Measurements from ENCODE around the gene KCNH1.
"Not testable (repeated sequence)": the region's sequence is repeated elsewhere in the genome, so short reads cannot be mapped to it uniquely, and the experiment has no call there.

Gene KCNH1

GRCh38 chr1:210674151-210674550 is 459.8 kb downstream of the KCNH1 start:
- DNase-seq, result no peak

- peak; percentile 14 for DNase-seq
These were observed 464.0 kb downstream of the KCNH1 start for GRCh38 chr1:210669951-210670350.

GRCh38 chr1:210663730-210664573 is 470.0 kb downstream of the KCNH1 start:
- DNase-seq, result peak; percentile 75

DNA sequence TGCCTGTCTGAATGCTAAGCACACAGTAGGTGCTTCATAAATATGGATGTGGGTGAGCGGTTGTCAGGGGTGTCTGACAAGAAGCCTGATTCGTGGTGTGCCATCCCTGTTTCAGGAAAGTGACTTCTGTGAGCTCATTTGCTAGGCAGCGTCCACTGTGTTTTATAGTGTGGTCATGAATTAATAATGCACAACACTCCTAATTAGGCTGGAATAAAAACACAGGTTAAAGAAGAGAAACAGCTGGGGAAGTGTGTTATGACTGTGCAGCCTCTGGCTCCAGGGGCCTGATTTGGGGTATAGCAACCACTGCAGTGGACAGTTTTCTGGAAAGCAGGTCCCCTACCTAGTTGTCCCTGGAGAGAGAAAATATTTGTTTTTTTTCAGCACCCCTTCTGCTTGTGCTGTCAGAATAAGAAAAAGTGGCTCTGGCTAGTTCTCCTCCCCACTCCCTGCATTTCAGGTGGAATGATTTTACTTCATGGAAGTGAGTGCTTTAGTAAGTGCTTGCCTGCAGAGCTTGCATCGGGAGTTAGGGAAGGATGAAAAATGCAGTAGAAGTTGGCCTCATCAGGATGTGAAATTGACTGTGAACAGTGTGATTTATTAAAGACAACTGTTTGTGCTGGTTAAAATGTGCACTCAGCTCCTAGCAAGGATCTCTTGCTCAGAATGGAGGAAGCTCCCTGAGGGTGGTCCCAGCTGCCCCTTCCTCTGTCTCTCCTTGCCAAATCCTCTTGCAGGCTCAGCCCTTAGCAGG is 471.5 kb downstream of the KCNH1 start:
- DNase-seq, result peak; percentile 22

GRCh38 chr1:210661520-210661919 is 472.4 kb downstream of the KCNH1 start:
- DNase-seq, result not testable (repeated sequence)

GRCh38 chr1:210657806-210658205 is 476.1 kb downstream of the KCNH1 start:
- DNase-seq, result no peak

DNA sequence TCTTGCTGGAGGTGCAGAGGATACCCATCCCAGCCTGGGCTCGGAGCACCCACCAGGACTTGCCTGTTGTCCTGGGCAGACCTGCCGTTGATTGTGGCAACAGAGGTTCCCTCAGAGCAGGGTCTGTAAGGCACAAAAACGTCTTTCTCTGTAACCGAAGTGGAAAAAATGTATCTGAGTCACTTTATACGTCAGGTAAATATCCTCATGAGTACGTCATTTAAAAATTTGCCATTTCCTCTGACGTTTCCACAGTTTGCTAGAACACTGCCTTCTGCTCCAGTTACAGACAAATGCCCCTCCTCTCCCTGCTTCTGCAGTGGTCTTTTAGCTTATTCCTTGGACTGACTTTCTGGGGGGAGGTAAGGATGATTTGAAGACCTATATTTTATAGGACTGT is 478.4 kb downstream of the KCNH1 start:
- no peak for DNase-seq

GRCh38 chr1:210654176-210654981 is 479.6 kb downstream of the KCNH1 start:
- DNase-seq, result no peak

DNA sequence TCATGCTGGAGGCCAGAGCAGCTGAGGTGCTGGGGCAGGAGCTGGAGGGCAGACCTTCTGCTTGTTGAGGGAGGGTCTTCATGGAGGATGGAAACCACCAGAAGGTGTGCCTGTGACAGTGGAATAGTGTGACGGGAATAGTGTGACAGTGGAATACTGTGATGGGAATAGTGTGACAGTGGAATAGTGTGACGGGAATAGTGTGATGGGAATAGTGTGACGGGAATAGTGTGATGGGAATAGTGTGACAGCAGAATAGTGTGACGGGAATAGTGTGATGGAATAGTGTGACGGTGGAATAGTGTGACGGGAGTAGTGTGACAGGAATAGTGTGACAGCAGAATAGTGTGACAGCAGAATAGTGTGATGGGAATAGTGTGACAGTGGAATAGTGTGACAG is 480.2 kb downstream of the KCNH1 start:
- no peak for DNase-seq

- no peak for DNase-seq
These were observed 481.5 kb downstream of the KCNH1 start for GRCh38 chr1:210652329-210652954.

DNA sequence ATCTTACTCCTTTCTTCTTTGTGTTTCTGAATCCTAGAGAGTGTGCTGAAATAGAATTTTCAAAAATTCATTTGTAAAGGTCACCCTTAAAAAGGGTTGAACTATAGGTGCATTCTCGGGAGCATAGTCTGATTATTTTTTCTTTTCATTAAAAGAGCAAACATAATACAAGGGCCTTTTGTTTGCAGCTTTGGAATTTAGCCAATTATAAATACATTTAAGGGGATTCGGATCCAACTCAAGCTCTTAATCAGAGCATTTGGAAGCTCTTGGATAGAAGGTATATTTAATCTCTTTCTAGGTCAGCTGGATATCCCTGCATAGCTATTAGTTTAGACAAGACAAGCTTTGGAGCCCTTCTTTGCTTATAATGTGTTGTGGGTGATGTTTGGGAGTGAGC is 483.5 kb downstream of the KCNH1 start:
- no peak for DNase-seq

DNA sequence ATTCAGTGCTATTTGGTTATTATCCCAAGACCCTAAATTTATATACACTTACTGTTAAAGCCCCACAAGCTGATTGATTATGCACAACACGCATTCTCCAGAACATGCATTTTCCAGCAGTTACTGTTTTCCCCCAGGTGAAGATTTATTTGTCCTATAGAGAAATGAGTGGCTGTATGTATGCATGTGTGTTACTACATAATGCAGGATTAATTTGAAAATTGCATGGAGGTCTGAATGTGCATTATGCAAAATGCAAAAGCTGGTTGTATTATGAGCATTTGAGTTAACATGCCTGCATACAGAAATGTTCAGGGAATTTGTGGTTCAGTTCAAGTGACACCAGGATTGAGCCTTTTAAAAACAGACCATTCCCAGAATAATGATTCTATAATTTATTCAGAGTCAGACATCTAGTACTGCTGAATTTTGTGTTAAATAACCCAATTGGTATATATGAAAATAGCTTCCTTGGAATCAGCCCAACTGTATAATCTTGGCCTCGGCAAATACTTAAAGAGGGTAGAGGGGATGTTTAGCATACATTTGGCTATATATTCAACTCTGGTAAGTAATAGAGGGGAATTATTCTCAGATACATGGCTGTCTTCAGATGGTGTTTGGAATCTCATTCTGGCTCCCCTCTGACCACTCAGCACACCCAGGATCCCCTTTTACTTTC is 485.2 kb downstream of the KCNH1 start:
- DNase-seq, result no peak

DNA sequence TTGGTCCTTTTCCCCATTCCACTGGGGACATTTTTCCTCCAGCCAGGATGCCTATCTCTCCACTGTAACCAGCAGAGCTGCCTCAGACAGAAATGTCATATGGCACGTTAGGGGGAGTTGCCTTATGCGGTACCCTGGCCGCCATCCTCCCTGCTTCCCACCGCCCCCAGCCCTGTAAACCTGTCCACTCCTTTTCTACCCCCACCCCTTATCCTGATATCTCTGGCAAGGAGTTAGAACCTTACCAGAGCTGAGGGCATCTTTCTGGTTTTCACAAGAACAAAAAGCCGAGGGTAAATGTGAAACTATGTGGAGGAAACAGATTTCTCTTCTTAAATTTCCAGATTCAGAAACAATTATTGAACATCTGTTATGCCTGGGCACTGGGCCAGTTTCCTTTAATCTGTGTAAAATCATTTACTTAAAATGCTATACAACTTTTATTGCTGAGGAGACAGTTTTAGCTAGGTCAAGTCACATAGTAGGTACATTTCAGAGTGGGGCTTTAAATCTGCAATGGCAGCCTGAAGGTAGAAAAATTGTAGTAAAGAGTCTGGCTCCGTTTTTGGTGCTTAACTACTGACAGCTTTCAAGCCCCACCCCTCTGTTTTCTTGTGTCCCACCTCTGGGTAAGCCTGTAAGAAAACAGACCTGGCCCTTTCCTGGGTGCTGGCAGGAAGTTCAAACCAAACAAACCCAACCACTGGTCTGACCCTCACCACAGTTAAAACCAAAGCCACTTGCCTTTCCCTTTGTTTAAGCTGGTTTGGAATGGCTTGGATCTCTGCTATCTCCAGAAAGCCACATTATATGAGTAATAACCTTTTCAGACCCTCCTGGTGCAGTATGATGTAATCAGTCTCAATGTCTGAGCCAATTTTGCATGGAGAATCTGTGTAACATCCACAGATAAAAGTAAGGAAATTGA is 486.3 kb downstream of the KCNH1 start:
- DNase-seq, result peak; percentile 76

DNA sequence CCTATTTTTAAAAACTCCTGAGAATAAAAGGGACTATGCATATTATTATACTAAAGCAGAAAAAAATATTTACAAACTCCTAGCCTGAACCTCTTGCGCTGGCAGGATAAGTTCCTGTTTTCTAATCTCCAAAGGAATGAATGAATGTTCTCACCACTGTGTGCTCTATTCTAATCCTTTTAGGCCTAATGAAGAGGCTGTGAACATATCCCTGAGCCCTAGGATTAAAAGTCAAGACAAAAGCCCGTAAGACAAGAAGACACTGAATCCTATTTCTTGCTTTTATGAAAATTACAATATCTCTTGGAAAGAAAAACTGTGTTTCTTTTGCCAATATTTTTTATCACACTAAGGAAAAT is 487.7 kb downstream of the KCNH1 start:
- DNase-seq, result no peak

GRCh38 chr1:210645582-210646257 is 488.2 kb downstream of the KCNH1 start:
- no peak for DNase-seq

DNA sequence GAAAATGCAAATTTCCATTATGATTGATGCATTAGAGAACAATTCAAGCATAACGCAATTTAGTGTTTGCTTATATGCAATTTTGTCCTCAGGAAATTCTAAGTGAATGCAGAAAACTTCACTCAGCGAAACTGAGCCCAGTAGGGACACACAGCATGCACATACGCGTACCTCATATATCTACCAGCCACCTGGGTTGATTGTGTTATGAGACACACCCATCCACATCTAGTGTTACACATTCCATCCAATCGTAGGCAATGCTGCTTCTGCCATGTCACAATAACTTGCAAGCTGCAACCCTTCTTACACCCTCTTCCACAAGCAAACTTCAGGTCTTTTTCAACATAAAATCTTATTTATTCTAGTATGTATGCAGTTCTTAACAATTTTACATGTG is 492.4 kb downstream of the KCNH1 start:
- no peak for DNase-seq

DNA sequence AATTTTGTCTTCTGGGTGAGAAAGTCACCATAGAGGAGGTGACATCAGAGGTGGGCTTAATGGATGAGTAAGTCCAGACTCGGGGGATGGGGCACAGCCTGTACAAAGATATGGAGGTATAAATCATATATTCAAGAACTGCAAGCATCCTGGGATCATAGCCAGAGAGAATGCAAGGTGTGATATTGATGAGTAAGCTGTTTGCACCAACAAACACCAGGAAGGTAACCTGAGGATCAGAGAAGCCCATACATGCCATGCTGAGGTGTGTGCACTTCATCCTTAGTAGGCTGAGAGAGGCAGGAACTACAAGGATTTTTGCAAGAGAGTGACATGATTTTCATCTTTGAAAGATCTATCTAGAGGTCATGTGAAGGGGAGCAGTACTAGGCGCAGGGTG is 498.8 kb downstream of the KCNH1 start:
- no peak for DNase-seq

GRCh38 chr1:210633636-210634035 is 500.3 kb downstream of the KCNH1 start:
- DNase-seq, result no peak

- no peak for DNase-seq
These were observed 500.8 kb downstream of the KCNH1 start for GRCh38 chr1:210633140-210633539.

DNA sequence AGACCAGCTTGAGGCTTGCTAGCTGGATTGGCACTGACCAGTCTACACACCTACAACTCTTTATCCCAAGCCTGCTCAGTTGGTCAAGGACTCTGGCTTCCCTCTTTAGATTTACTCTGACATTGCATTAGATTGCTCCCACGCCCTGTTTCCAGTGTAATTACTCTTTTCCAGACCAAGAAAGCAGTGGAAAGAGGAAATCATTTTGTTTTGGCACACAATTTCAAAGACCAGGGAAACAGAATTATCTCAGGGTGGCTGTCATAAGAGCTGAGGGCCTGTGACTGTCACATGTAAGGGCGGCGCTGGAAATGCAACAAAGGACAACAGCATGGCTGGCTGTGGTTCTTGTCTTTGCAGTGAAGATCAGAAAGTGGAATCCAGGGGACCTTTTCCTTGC is 502.5 kb downstream of the KCNH1 start:
- no peak for DNase-seq

GRCh38 chr1:210629276-210629675 is 504.7 kb downstream of the KCNH1 start:
- DNase-seq, result no peak

All from NCI-H1694 treated with DMSO at 0.1 percent for 48 hours (cell line).